HCT116 (cell line): ENCODE results near the gene CLEC3B. TPM values are rescaled to one million over a fixed set of nuclear protein-coding genes. Genes with fewer than 3 reads are reported as not detected.

Experiments
- ATAC-seq: fragments of 200-7000 bp; cut with Tn5 transposase; 2 replicates; pipeline ENCODE4 v1.9.1; 2020; ENCODE audit warnings: mild to moderate bottlenecking, moderate library complexity
- BruUV-seq: library from RNA; stranded (reverse); fragments of 400-500 nt; replicated peaks from 2 replicates; lab custom pipeline; 2021; lab: Mats Ljungman, UMichigan
- CTCF ChIA-PET: fragments of 300-600 bp; sonication (Branson Sonifier 250); formaldehyde crosslinking; loops from one replicate; lab custom pipeline; 2021; ENCODE audit warnings: antibody characterized with exemption; lab: Charles Lee
- POLR2A ChIA-PET: fragments of 300-600, 350-600 bp; sonication (Branson Sonifier 250); formaldehyde crosslinking; loops from one replicate; lab custom pipeline; 2021; ENCODE audit warnings: antibody characterized with exemption; lab: Charles Lee
- RAD21 ChIA-PET, 2 experiments: fragments of 300-600 bp; sonication (Branson Sonifier 250); formaldehyde crosslinking; loops; one replicate each; lab custom pipeline; 2023; ENCODE audit warnings: low total read pairs in 2 of 2; ENCODE audit not compliant: uncharacterized antibody in 2 of 2, unreplicated experiment in 2 of 2, low non-redundant PET in 1 of 2; lab: Charles Lee
- DNase-seq: peaks from one replicate; pipeline ENCODE4 v3.0.0-alpha.2; 2010; ENCODE audit warnings: low read depth, low spot score
- H2AFZ ChIP-seq: fragments of 200-600 bp; shearing (Covaris generic), sonication (generic); 2 replicates; pipeline ENCODE4 v1.6.1; 2017; ENCODE audit warnings: low read depth, mixed run types, mixed read lengths, antibody characterized with exemption, low read length; ENCODE audit not compliant: poor library complexity, severe bottlenecking
- H3K27ac ChIP-seq: 2 replicates; pipeline ENCODE4 v1.5.1; 2012; ENCODE audit warnings: low read depth, low read length
- H3K27me3 ChIP-seq: fragments of 200-600 bp; sonication (generic); 2 replicates; pipeline ENCODE4 v1.6.1; 2016; ENCODE audit warnings: mixed run types, low read length, mixed read lengths; ENCODE audit not compliant: insufficient read depth
- H3K36me3 ChIP-seq, 2 experiments: fragments of 200-500 bp in 1 of 2; fragments of 200-600 bp in 1 of 2; sonication (Bioruptor generic) in 1 of 2; sonication (generic) in 1 of 2; 2 replicates each; pipeline versions ENCODE4 v1.5.1 to v1.6.1; 2014 to 2016; ENCODE audit warnings: low read length in 2 of 2, inconsistent platforms in 1 of 2, mixed read lengths in 1 of 2, mixed run types in 1 of 2; ENCODE audit not compliant: insufficient read depth in 2 of 2, control insufficient read depth in 1 of 2
- H3K4me1 ChIP-seq, 2 experiments: fragments of 200-600 bp in 1 of 2; sonication (generic) in 1 of 2; 2 replicates each; pipeline versions ENCODE4 v1.5.1 to v1.6.1; 2012 to 2017; ENCODE audit warnings: low read length in 2 of 2, inconsistent platforms in 1 of 2, mild to moderate bottlenecking in 1 of 2, mixed read lengths in 1 of 2, mixed run types in 1 of 2, moderate library complexity in 1 of 2; ENCODE audit not compliant: insufficient read depth in 2 of 2, control insufficient read depth in 1 of 2
- H3K4me2 ChIP-seq: fragments of 200-600 bp; sonication (generic); 2 replicates; pipeline ENCODE4 v1.6.1; 2017; ENCODE audit warnings: mixed run types, low read length, mixed read lengths
- H3K4me3 ChIP-seq, 2 experiments: fragments of 200-600 bp in 1 of 2; sonication (generic) in 1 of 2; replicated peaks in 1 of 2; 2 replicates each; pipeline ENCODE4 v1.5.1; 2011 to 2016; ENCODE audit warnings: low read length in 2 of 2, control low read depth in 1 of 2, low read depth in 1 of 2, mild to moderate bottlenecking in 1 of 2, mixed read lengths in 1 of 2, mixed run types in 1 of 2
- H3K79me2 ChIP-seq: fragments of 200-600 bp; sonication (generic); 2 replicates; pipeline ENCODE4 v1.6.1; 2017; ENCODE audit warnings: mild to moderate bottlenecking, mixed run types, low read length, moderate library complexity, mixed read lengths; ENCODE audit not compliant: insufficient read depth
- H3K9ac ChIP-seq: fragments of 200-600 bp; sonication (generic); 2 replicates; pipeline ENCODE4 v1.6.1; 2016; ENCODE audit warnings: low read length, mixed read lengths
- H3K9me2 ChIP-seq: fragments of 200-600 bp; sonication (generic), shearing (Covaris generic); 2 replicates; pipeline ENCODE4 v1.6.1; 2017; ENCODE audit warnings: mixed run types, mild to moderate bottlenecking, moderate library complexity; ENCODE audit not compliant: insufficient read depth
- H3K9me3 ChIP-seq, 2 experiments: fragments of 200-500 bp in 1 of 2; fragments of 200-600 bp in 1 of 2; sonication (Bioruptor generic) in 1 of 2; sonication (generic) in 1 of 2; 2 replicates each; pipeline ENCODE4 v1.6.1; 2014 to 2017; ENCODE audit warnings: low read length in 2 of 2, mixed read lengths in 2 of 2, inconsistent platforms in 1 of 2, low read depth in 1 of 2, mild to moderate bottlenecking in 1 of 2, mixed run types in 1 of 2, moderate library complexity in 1 of 2; ENCODE audit not compliant: control insufficient read depth in 1 of 2, insufficient read depth in 1 of 2
- H4K20me1 ChIP-seq: fragments of 200-600 bp; sonication (generic), shearing (Covaris generic); 2 replicates; pipeline ENCODE4 v1.6.1; 2017; ENCODE audit warnings: mixed run types, mild to moderate bottlenecking, moderate library complexity; ENCODE audit not compliant: insufficient read depth
- ATF3 ChIP-seq: IDR thresholded peaks from 2 replicates; pipeline ENCODE4 v1.6.1; 2012
- CBX3 ChIP-seq: IDR thresholded peaks from 2 replicates; pipeline ENCODE4 v1.6.1; 2012; ENCODE audit warnings: low read depth
- ELF1 ChIP-seq: IDR thresholded peaks from 2 replicates; pipeline ENCODE4 v1.6.1; 2012; ENCODE audit warnings: low read depth, borderline replicate concordance
- EZH2 ChIP-seq: fragments of 200-600 bp; sonication (generic); IDR thresholded peaks from 2 replicates; pipeline ENCODE4 v1.6.1; 2017; ENCODE audit warnings: antibody characterized with exemption, mixed run types
- EZH2phosphoT487 ChIP-seq: fragments of 200-600 bp; IDR thresholded peaks from 2 replicates; pipeline ENCODE4 v1.6.1; 2018; ENCODE audit warnings: antibody characterized with exemption, borderline replicate concordance
- JUND ChIP-seq: IDR thresholded peaks from 2 replicates; pipeline ENCODE4 v1.6.1; 2012
- POLR2A ChIP-seq: IDR thresholded peaks from 2 replicates; pipeline ENCODE4 v1.7.0; 2011; ENCODE audit warnings: borderline replicate concordance; ENCODE audit not compliant: insufficient read depth, insufficient read length; ENCODE audit errors: extremely low read depth
- POLR2AphosphoS5 ChIP-seq: IDR thresholded peaks from 2 replicates; pipeline ENCODE4 v1.6.1; 2011; ENCODE audit warnings: mild to moderate bottlenecking, low read depth, low read length, moderate library complexity
- RAD21 ChIP-seq: IDR thresholded peaks from 2 replicates; pipeline ENCODE4 v1.6.1; 2012; ENCODE audit warnings: low read depth, mild to moderate bottlenecking
- SIN3A ChIP-seq: IDR thresholded peaks from 2 replicates; pipeline ENCODE4 v1.6.1; 2012; ENCODE audit warnings: low read depth
- SRF ChIP-seq: IDR thresholded peaks from 2 replicates; pipeline ENCODE4 v1.6.1; 2012; ENCODE audit warnings: low read depth
- ZFX ChIP-seq: fragments of 450-650 bp; IDR thresholded peaks from 2 replicates; pipeline ENCODE4 v1.6.1; 2017
- ZNF274 ChIP-seq: fragments of 200-500 bp; sonication (Bioruptor generic); IDR thresholded peaks from 2 replicates; pipeline ENCODE4 v1.6.1; 2014; ENCODE audit warnings: mild to moderate bottlenecking, low read depth, low read length, inconsistent platforms
- intact Hi-C: fragments of 100-400 bp; cut with micrococcal nuclease; formaldehyde crosslinking; loops from 2 replicates; pipeline ENCODE4 v1.10.0; 2022
- total RNA-seq: library from RNA; stranded (reverse); gene quantifications from one replicate; pipeline ENCODE4 v1.2.1, GENCODE V29; 2021; ENCODE audit not compliant: unreplicated experiment
- TF ChIP-seq, protein P1 (sequence below), 3 experiments: fragments of 200-600 bp in 1 of 3; sonication (generic) in 1 of 3; IDR thresholded peaks in 2 of 3; conservative IDR thresholded peaks in 1 of 3; 2 replicates each; pipeline ENCODE4 v1.5.1; 2012 to 2017; ENCODE audit warnings: low read depth in 2 of 3, low read length in 2 of 3, antibody characterized with exemption in 1 of 3, borderline replicate concordance in 1 of 3, control low read depth in 1 of 3, mild to moderate bottlenecking in 1 of 3, mixed read lengths in 1 of 3, mixed run types in 1 of 3, moderate library complexity in 1 of 3; ENCODE audit not compliant: insufficient read depth in 1 of 3

The CLEC3B gene
- total RNA-seq, 1 experiment from 2014 or later: 0.57 TPM

GRCh38 chr3:45020534-45020933 is 5.6 kb upstream of the CLEC3B start:
- H3K4me1 ChIP-seq: no peaks in the 10 kb centered on the region; a peak in 1 of 4 replicates
- H3K27ac ChIP-seq: no peak overlapping the region
- H2AFZ ChIP-seq: no peak overlapping the region
- H3K9me2 ChIP-seq: no peaks in the 10 kb centered on the region
- ATAC-seq (no peak), DNase-seq (no peak)
- no peaks in the 10 kb centered on the region for H4K20me1 ChIP-seq
- no peak overlapping the region for H3K4me3 ChIP-seq
- CTCF ChIA-PET: no interaction called here
- TF ChIP-seq SIN3A (no peak), EZH2 (no peak), ZNF274 (no peak), EZH2phosphoT487 (no peak), POLR2AphosphoS5 (no peak), POLR2A (no peak), JUND (no peak), CBX3 (no peak), ZFX (no peak), SRF (no peak), ELF1 (no peak), ATF3 (no peak), RAD21 (no peak)
- TF ChIP-seq, protein P1, sequence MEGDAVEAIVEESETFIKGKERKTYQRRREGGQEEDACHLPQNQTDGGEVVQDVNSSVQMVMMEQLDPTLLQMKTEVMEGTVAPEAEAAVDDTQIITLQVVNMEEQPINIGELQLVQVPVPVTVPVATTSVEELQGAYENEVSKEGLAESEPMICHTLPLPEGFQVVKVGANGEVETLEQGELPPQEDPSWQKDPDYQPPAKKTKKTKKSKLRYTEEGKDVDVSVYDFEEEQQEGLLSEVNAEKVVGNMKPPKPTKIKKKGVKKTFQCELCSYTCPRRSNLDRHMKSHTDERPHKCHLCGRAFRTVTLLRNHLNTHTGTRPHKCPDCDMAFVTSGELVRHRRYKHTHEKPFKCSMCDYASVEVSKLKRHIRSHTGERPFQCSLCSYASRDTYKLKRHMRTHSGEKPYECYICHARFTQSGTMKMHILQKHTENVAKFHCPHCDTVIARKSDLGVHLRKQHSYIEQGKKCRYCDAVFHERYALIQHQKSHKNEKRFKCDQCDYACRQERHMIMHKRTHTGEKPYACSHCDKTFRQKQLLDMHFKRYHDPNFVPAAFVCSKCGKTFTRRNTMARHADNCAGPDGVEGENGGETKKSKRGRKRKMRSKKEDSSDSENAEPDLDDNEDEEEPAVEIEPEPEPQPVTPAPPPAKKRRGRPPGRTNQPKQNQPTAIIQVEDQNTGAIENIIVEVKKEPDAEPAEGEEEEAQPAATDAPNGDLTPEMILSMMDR (IDR thresholded peaks at IDR 0.05 in 2 of 3, conservative IDR thresholded peaks at IDR 0.05 in 1 of 3; ENCODE audit: borderline replicate concordance in 1 of 3, insufficient read depth in 1 of 3, low read depth in 2 of 3, low read length in 2 of 3): no peak
- BruUV-seq: no TSS peak
- no peaks in the 10 kb centered on the region for H3K79me2 ChIP-seq
- POLR2A ChIA-PET: no interaction called here
- no peaks in the 10 kb centered on the region for H3K27me3 ChIP-seq
- intact Hi-C loops: no loop called here
- no peak overlapping the region for H3K4me2 ChIP-seq
- no peak overlapping the region for H3K9ac ChIP-seq
- RAD21 ChIA-PET: no interaction called here
- H3K9me3 ChIP-seq: no peaks in the 10 kb centered on the region
- no peaks in the 10 kb centered on the region for H3K36me3 ChIP-seq
